ENCODE measurements around the gene PLPP3. TPM values are rescaled to one million over a fixed set of nuclear protein-coding genes. Genes with fewer than 3 reads are reported as not detected.

PLPP3 gene
- total RNA-seq, 1 experiment from 2014 or later, result 0.39 TPM

- POLR2A ChIA-PET (ENCODE audit: low non-redundant PET), result no interaction called here
Measured at GRCh38 chr1:56520016-56520601, 59.3 kb downstream of the PLPP3 start.

DNA sequence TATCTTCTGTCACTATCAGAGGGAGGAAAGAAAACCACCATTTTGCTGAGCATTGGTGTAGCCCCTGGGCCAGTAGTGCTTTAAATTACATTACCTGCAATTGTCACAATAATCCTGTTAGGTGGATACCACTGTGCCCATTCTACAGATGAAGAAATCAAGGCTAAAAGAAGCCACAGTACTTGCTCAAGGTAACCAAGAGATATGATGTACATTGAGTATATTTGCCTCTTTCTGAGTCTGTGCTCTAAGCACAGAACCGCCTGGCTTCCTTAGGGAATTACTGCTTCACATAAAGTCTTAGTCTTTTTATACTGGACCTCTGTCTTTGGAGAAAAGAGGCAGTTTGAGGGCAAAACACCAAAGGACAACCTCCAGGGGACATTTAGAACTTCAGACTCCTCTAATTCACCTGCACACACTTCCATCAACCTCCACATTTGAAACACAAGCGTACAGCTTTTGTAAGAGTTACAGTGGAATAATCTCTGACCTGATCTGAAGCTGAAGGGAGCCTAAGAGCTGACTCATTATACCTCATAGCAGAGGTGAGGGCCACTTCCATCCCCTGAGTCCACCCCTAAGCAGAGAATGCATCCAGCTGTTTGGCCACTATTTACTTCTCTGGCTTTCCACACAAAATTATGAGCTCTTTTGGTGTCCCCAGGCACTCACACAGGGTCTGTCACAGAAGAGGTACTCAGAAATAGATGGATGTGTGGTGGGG, 61.8 kb downstream of the PLPP3 start:
- H3K4me3 ChIP-seq (ENCODE audit: low read depth, low read length, poor library complexity, severe bottlenecking), result no peak overlapping the region
- ChIA-PET POLR2A (ENCODE audit: low non-redundant PET) (no interaction called here), CTCF (no interaction called here)
- no peaks in the 10 kb centered on the region for H3K4me1 ChIP-seq (ENCODE audit: insufficient read depth, low read length, poor library complexity, severe bottlenecking)
- no peaks in the 10 kb centered on the region for H3K27me3 ChIP-seq (replicated peaks; ENCODE audit: insufficient read depth, low read depth, low read length, poor library complexity)
- TF ChIP-seq EZH2 (IDR thresholded peaks at IDR 0.05; ENCODE audit: borderline replicate concordance, low read depth, low read length, poor library complexity, severe bottlenecking), result no peak
- TF ChIP-seq, protein P1, sequence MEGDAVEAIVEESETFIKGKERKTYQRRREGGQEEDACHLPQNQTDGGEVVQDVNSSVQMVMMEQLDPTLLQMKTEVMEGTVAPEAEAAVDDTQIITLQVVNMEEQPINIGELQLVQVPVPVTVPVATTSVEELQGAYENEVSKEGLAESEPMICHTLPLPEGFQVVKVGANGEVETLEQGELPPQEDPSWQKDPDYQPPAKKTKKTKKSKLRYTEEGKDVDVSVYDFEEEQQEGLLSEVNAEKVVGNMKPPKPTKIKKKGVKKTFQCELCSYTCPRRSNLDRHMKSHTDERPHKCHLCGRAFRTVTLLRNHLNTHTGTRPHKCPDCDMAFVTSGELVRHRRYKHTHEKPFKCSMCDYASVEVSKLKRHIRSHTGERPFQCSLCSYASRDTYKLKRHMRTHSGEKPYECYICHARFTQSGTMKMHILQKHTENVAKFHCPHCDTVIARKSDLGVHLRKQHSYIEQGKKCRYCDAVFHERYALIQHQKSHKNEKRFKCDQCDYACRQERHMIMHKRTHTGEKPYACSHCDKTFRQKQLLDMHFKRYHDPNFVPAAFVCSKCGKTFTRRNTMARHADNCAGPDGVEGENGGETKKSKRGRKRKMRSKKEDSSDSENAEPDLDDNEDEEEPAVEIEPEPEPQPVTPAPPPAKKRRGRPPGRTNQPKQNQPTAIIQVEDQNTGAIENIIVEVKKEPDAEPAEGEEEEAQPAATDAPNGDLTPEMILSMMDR (conservative IDR thresholded peaks at IDR 0.05; ENCODE audit: low read depth, low read length), result no peak
- no peaks in the 10 kb centered on the region for H3K9me3 ChIP-seq (ENCODE audit: low read depth, low read length, poor library complexity, severe bottlenecking)
- DNase-seq (ENCODE audit: low spot score), result no peak
- intact Hi-C loops (cut with micrococcal nuclease; ENCODE audit: unreplicated experiment), result no loop called here
- no peak overlapping the region for H3K27ac ChIP-seq (ENCODE audit: low read depth, low read length, poor library complexity, severe bottlenecking)
- BruUV-seq (replicated peaks), result no TSS peak
- no peaks in the 10 kb centered on the region for H3K36me3 ChIP-seq (ENCODE audit: insufficient read depth, low read length, poor library complexity, severe bottlenecking)

More at GRCh38 chr1:56520016-56520601, 59.3 kb downstream of the PLPP3 start:
- BruUV-seq (replicated peaks), result no TSS peak
- Histone ChIP-seq H3K9me3 (ENCODE audit: low read depth, low read length, poor library complexity, severe bottlenecking) (no peaks in the 10 kb centered on the region), H3K36me3 (ENCODE audit: insufficient read depth, low read length, poor library complexity, severe bottlenecking) (no peaks in the 10 kb centered on the region), H3K4me1 (ENCODE audit: insufficient read depth, low read length, poor library complexity, severe bottlenecking) (no peaks in the 10 kb centered on the region), H3K4me3 (ENCODE audit: low read depth, low read length, poor library complexity, severe bottlenecking) (no peak overlapping the region), H3K27ac (ENCODE audit: low read depth, low read length, poor library complexity, severe bottlenecking) (no peak overlapping the region), H3K27me3 (replicated peaks; ENCODE audit: insufficient read depth, low read depth, low read length, poor library complexity) (no peaks in the 10 kb centered on the region)
- DNase-seq (ENCODE audit: low spot score), result peak; percentile 7
- CTCF ChIA-PET, result no interaction called here
- no peak for TF ChIP-seq EZH2 (IDR thresholded peaks at IDR 0.05; ENCODE audit: borderline replicate concordance, low read depth, low read length, poor library complexity, severe bottlenecking)
- TF ChIP-seq, protein P1 (conservative IDR thresholded peaks at IDR 0.05; ENCODE audit: low read depth, low read length), result no peak
- intact Hi-C loops (cut with micrococcal nuclease; ENCODE audit: unreplicated experiment), result no loop called here

GRCh38 chr1:56516539-56517252, 62.7 kb downstream of the PLPP3 start:
- no peak overlapping the region for H3K4me3 ChIP-seq (ENCODE audit: low read depth, low read length, poor library complexity, severe bottlenecking)
- ChIA-PET CTCF (no interaction called here), POLR2A (ENCODE audit: low non-redundant PET) (no interaction called here)
- no peak for TF ChIP-seq EZH2 (IDR thresholded peaks at IDR 0.05; ENCODE audit: borderline replicate concordance, low read depth, low read length, poor library complexity, severe bottlenecking)
- TF ChIP-seq, protein P1 (conservative IDR thresholded peaks at IDR 0.05; ENCODE audit: low read depth, low read length), result no peak
- no peaks in the 10 kb centered on the region for H3K27me3 ChIP-seq (replicated peaks; ENCODE audit: insufficient read depth, low read depth, low read length, poor library complexity)
- H3K4me1 ChIP-seq (ENCODE audit: insufficient read depth, low read length, poor library complexity, severe bottlenecking), result no peaks in the 10 kb centered on the region
- no peak for DNase-seq (ENCODE audit: low spot score)
- intact Hi-C loops (cut with micrococcal nuclease; ENCODE audit: unreplicated experiment), result no loop called here
- no peaks in the 10 kb centered on the region for H3K36me3 ChIP-seq (ENCODE audit: insufficient read depth, low read length, poor library complexity, severe bottlenecking)
- H3K27ac ChIP-seq (ENCODE audit: low read depth, low read length, poor library complexity, severe bottlenecking), result no peak overlapping the region
- no peaks in the 10 kb centered on the region for H3K9me3 ChIP-seq (ENCODE audit: low read depth, low read length, poor library complexity, severe bottlenecking)
- BruUV-seq (replicated peaks), result no TSS peak

All from A673 (cell line).